Measurements from ENCODE around the gene LARGE1. TPM values are rescaled to one million over a fixed set of nuclear protein-coding genes. Genes with fewer than 3 reads are reported as not detected.

Gene LARGE1
- polyA plus RNA-seq, 3 donors, result 0.05 to 0.13 TPM; not detected in 1

- TF ChIP-seq, protein P1, sequence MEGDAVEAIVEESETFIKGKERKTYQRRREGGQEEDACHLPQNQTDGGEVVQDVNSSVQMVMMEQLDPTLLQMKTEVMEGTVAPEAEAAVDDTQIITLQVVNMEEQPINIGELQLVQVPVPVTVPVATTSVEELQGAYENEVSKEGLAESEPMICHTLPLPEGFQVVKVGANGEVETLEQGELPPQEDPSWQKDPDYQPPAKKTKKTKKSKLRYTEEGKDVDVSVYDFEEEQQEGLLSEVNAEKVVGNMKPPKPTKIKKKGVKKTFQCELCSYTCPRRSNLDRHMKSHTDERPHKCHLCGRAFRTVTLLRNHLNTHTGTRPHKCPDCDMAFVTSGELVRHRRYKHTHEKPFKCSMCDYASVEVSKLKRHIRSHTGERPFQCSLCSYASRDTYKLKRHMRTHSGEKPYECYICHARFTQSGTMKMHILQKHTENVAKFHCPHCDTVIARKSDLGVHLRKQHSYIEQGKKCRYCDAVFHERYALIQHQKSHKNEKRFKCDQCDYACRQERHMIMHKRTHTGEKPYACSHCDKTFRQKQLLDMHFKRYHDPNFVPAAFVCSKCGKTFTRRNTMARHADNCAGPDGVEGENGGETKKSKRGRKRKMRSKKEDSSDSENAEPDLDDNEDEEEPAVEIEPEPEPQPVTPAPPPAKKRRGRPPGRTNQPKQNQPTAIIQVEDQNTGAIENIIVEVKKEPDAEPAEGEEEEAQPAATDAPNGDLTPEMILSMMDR (IDR thresholded peaks at IDR 0.05), result no peak
- Histone ChIP-seq H3K4me2 (replicated peaks; ENCODE audit: extremely low read depth, low read length, poor library complexity, severe bottlenecking) (no peak overlapping the region), H2AFZ (ENCODE audit: insufficient read depth, low read depth, low read length, poor library complexity, severe bottlenecking) (no peak overlapping the region), H3K79me2 (ENCODE audit: insufficient read depth, low read length) (no peaks in the 10 kb centered on the region), H3K27me3 (ENCODE audit: control insufficient read depth in 2 of 2, insufficient read depth in 2 of 2, low read length in 2 of 2) (no peaks in the 10 kb centered on the region), H3K36me3 (replicated peaks in 1 of 2; ENCODE audit: control insufficient read depth in 1 of 2, insufficient read depth in 2 of 2, low read length in 2 of 2) (no peaks in the 10 kb centered on the region), H3K27ac (ENCODE audit: low read depth in 1 of 2, low read length in 2 of 2) (no peak overlapping the region), H4K20me1 (ENCODE audit: insufficient read depth, low read length) (no peaks in the 10 kb centered on the region), H3K4me1 (ENCODE audit: control insufficient read depth in 1 of 2, insufficient read depth in 2 of 2, low read length in 2 of 2) (no peaks in the 10 kb centered on the region), H3K4me3 (replicated peaks in 1 of 3; ENCODE audit: low read depth in 2 of 3, low read length in 3 of 3) (no peak overlapping the region), H3K9me3 (replicated peaks in 1 of 2; ENCODE audit: control insufficient read depth in 1 of 2, insufficient read depth in 1 of 2, low read length in 2 of 2) (peaks cover 0 to 6% of the 10 kb centered on the region in 2 donors), H3K9ac (ENCODE audit: insufficient read depth, low read length, poor library complexity, severe bottlenecking) (no peak overlapping the region)
- Mint-ChIP-seq H3K36me3 (no peaks in the 10 kb centered on the region), H3K4me1 (no peaks in the 10 kb centered on the region), H3K27ac (no peak overlapping the region), H3K9me3 (peaks cover 0 to 10% (median 3%) of the 10 kb centered on the region in 7 donors), H3K4me3 (no peak overlapping the region), H3K27me3 (ENCODE audit: low read depth in 3 of 3) (peaks cover 0 to 1% (median 0%) of the 10 kb centered on the region in 3 donors)
- WGBS (ENCODE audit: insufficient coverage), result 92% methylated on average over 5 of the region's 9 CpGs
- intact Hi-C loops (cut with micrococcal nuclease), result no loop called here
- DNase-seq, result no peak
Measured at GRCh38 chr22:33867971-33868370, 52.3 kb downstream of the LARGE1 start.

DNA sequence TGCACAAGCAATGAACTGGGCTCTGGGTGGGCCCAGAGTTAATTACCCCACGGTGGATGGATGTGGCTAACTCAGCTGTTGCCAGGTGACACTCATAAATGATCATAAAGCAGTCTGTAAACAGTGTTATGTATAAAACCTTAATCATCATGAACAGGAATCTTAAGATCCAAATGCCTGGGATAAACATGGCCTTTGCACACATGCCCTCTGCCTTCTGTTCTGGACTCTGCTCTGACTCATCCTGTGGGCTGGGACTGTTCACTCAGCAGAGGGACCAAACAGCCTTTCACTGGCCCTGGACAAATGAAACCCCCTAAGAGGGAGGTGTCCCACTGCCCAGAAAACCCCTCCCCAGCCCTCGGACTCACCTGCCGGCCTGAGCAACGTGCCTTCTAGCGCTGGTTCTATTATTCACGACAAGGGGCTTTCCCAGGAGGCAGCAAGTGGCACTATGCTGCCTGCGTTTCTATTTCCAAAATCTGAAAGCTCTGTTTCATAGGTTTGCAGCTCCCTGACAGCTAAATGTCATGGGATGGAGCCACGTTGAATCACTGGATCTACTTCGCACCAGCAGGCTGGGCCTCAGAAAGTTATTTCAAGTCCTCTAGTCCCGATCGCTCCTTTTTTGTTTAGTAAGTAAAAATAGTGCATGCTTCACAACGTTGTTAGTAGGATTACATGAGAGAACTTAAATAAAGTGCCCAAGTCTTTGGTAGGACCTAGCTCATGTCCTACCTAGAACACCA, 53.0 kb downstream of the LARGE1 start:
- Histone ChIP-seq H3K27me3 (ENCODE audit: control insufficient read depth in 2 of 2, insufficient read depth in 2 of 2, low read length in 2 of 2) (no peaks in the 10 kb centered on the region), H3K27ac (ENCODE audit: low read depth in 1 of 2, low read length in 2 of 2) (no peak overlapping the region), H3K4me3 (replicated peaks in 1 of 3; ENCODE audit: low read depth in 2 of 3, low read length in 3 of 3) (no peak overlapping the region), H4K20me1 (ENCODE audit: insufficient read depth, low read length) (no peaks in the 10 kb centered on the region), H3K9me3 (replicated peaks in 1 of 2; ENCODE audit: control insufficient read depth in 1 of 2, insufficient read depth in 1 of 2, low read length in 2 of 2) (peaks cover 0 to 6% of the 10 kb centered on the region in 2 donors), H3K4me2 (replicated peaks; ENCODE audit: extremely low read depth, low read length, poor library complexity, severe bottlenecking) (no peak overlapping the region), H3K4me1 (ENCODE audit: control insufficient read depth in 1 of 2, insufficient read depth in 2 of 2, low read length in 2 of 2) (no peaks in the 10 kb centered on the region), H3K9ac (ENCODE audit: insufficient read depth, low read length, poor library complexity, severe bottlenecking) (no peak overlapping the region), H2AFZ (ENCODE audit: insufficient read depth, low read depth, low read length, poor library complexity, severe bottlenecking) (no peak overlapping the region), H3K79me2 (ENCODE audit: insufficient read depth, low read length) (no peaks in the 10 kb centered on the region), H3K36me3 (replicated peaks in 1 of 2; ENCODE audit: control insufficient read depth in 1 of 2, insufficient read depth in 2 of 2, low read length in 2 of 2) (no peaks in the 10 kb centered on the region)
- 90% methylated on average over 9 of the region's 12 CpGs for WGBS (ENCODE audit: insufficient coverage)
- Mint-ChIP-seq H3K4me3 (no peak overlapping the region), H3K27ac (no peak overlapping the region), H3K36me3 (no peaks in the 10 kb centered on the region), H3K4me1 (no peaks in the 10 kb centered on the region), H3K9me3 (peaks cover 0 to 14% (median 3%) of the 10 kb centered on the region in 7 donors), H3K27me3 (ENCODE audit: low read depth in 3 of 3) (peaks cover 0 to 1% (median 0%) of the 10 kb centered on the region in 3 donors)
- intact Hi-C loops (cut with micrococcal nuclease), result no loop called here
- TF ChIP-seq, protein P1 (IDR thresholded peaks at IDR 0.05), result no peak
- DNase-seq, result no peak
